Duodenal mucosa (tissue), 2 donors: Measurements from ENCODE around the gene ACYP2.

Experiments used
- H3K27ac ChIP-seq: one replicate; pipeline ENCODE4 v1.7.0; 2013; ENCODE audit warnings: low read depth, low read length
- H3K27me3 ChIP-seq, 2 donors: one replicate each; pipeline ENCODE4 v1.7.0; 2013; ENCODE audit warnings: low read length in 2 of 2, control low read depth in 1 of 2; ENCODE audit not compliant: insufficient read depth in 2 of 2, control insufficient read depth in 1 of 2
- H3K36me3 ChIP-seq, 2 donors: one replicate each; pipeline ENCODE4 v1.7.0; 2013; ENCODE audit warnings: low read length in 2 of 2, control low read depth in 1 of 2; ENCODE audit not compliant: insufficient read depth in 2 of 2, control insufficient read depth in 1 of 2
- H3K4me1 ChIP-seq, 2 donors: one replicate each; pipeline ENCODE4 v1.7.0; 2013; ENCODE audit warnings: low read length in 2 of 2, control low read depth in 1 of 2; ENCODE audit not compliant: insufficient read depth in 2 of 2, control insufficient read depth in 1 of 2
- H3K4me3 ChIP-seq, 2 donors: one replicate each; pipeline ENCODE4 v1.7.0; 2013; ENCODE audit warnings: low read length in 2 of 2, low read depth in 1 of 2
- H3K9ac ChIP-seq, 2 donors: one replicate each; pipeline ENCODE4 v1.7.0; 2013; ENCODE audit warnings: low read length in 2 of 2, low read depth in 1 of 2
- H3K9me3 ChIP-seq, 2 donors: one replicate each; pipeline ENCODE4 v1.7.0; 2013; ENCODE audit warnings: low read length in 2 of 2, control low read depth in 1 of 2; ENCODE audit not compliant: control insufficient read depth in 1 of 2

ACYP2 gene

GRCh38 chr2:54143780-54144179 lies 28.4 kb downstream of the ACYP2 start:
- H3K4me1 ChIP-seq: no peaks in the 10 kb centered on the region
- H3K27me3 ChIP-seq: no peaks in the 10 kb centered on the region
- H3K9me3 ChIP-seq: no peaks in the 10 kb centered on the region
- no peak overlapping the region for H3K27ac ChIP-seq
- no peak overlapping the region for H3K4me3 ChIP-seq
- no peaks in the 10 kb centered on the region for H3K36me3 ChIP-seq
- H3K9ac ChIP-seq: no peak overlapping the region

- Histone ChIP-seq H3K9me3 (no peaks in the 10 kb centered on the region), H3K36me3 (no peaks in the 10 kb centered on the region), H3K9ac (no peak overlapping the region), H3K4me1 (no peaks in the 10 kb centered on the region), H3K27ac (no peak overlapping the region), H3K4me3 (no peak overlapping the region), H3K27me3 (no peaks in the 10 kb centered on the region)
These were observed 33.0 kb downstream of the ACYP2 start for GRCh38 chr2:54148391-54148790.

GRCh38 chr2:54149638-54150441 lies 34.4 kb downstream of the ACYP2 start:
- H3K4me1 ChIP-seq: no peaks in the 10 kb centered on the region
- no peaks in the 10 kb centered on the region for H3K27me3 ChIP-seq
- no peak overlapping the region for H3K27ac ChIP-seq
- no peak overlapping the region for H3K9ac ChIP-seq
- no peaks in the 10 kb centered on the region for H3K36me3 ChIP-seq
- no peak overlapping the region for H3K4me3 ChIP-seq
- no peaks in the 10 kb centered on the region for H3K9me3 ChIP-seq

DNA sequence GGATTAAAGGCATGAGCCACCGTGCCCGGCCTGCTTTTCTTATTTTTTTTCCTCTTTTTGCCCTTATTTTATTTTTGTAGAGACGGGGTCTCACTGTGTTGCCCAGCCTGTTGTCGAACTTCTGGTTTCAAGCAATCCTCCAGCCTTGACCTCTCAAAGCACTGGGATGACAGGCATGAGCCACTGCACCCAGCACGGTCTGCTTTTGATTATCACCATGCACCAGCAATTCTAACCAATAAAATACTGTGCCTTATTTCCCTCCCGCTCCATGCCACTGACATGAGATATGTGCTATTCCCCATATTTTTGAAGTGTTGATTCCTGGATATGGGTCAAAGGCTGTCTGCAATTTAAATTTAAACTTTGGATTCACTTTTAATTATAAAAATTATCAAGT lies 42.9 kb downstream of the ACYP2 start:
- no peaks in the 10 kb centered on the region for H3K4me1 ChIP-seq
- no peak overlapping the region for H3K9ac ChIP-seq
- H3K9me3 ChIP-seq: no peaks in the 10 kb centered on the region

DNA sequence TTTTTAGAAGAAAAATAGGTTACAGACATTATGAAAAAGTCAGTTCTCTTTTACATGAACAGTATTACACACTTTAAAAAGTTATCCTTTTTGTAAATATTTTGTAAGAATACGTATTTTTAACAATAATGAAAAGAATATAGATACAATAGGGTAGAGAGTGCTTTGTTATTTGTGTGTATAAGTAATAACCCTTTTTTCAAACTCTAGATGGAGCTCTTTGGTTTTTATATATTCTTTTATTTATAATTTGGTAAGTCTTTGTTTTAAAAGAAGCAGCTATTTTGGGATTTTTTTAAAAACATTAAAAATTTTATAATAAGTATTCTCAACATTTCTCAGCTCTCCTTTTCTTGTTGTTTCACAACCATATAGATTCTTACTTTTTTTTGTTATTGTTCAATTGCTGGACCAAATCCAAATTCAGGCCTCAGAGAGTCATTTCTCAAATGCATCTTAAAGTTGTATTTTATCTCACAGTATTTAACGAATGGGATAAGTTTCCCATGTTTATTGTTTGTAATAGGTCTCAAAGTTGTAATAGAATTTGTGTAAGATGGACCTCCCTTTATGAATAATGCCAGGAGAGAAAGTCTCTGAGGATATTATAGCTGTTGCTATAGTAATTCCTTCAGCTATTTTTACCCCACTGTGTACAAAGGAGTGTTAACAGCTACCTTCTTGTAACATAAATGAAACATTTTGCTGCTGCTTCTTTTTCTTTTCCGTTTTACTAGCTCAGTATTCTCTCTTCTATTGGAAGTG lies 46.4 kb downstream of the ACYP2 start:
- Histone ChIP-seq H3K36me3 (no peaks in the 10 kb centered on the region), H3K4me1 (no peaks in the 10 kb centered on the region), H3K27ac (no peak overlapping the region), H3K9me3 (no peaks in the 10 kb centered on the region), H3K9ac (no peak overlapping the region), H3K4me3 (no peak overlapping the region), H3K27me3 (no peaks in the 10 kb centered on the region)

More for the DNA sequence above, 42.9 kb downstream of the ACYP2 start:
- Histone ChIP-seq H3K36me3 (no peaks in the 10 kb centered on the region), H3K27me3 (no peaks in the 10 kb centered on the region), H3K27ac (no peak overlapping the region), H3K4me3 (no peak overlapping the region)

DNA sequence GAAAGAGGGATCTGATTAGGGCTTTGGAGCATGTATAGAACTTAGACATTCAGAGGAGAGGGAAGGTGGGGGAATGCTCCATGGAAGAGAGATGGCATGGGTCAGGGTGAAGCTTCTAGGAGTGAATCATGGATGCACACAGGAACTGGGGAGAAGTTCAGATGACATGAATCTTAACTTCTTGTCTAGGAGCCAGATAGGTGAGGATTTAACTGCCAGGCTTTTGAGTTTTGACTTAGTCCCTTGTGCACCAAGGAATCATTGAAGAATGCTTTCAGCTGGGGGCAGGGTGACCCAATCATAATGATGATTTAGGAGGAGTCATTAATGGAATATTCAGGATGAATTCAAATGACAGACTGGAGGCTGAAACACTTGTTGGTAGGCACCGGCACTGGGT lies 48.7 kb downstream of the ACYP2 start:
- no peak overlapping the region for H3K27ac ChIP-seq
- H3K4me1 ChIP-seq: no peaks in the 10 kb centered on the region
- no peaks in the 10 kb centered on the region for H3K9me3 ChIP-seq
- H3K4me3 ChIP-seq: no peak overlapping the region
- H3K36me3 ChIP-seq: no peaks in the 10 kb centered on the region
- H3K27me3 ChIP-seq: no peaks in the 10 kb centered on the region
- H3K9ac ChIP-seq: no peak overlapping the region

GRCh38 chr2:54166121-54166773 lies 50.8 kb downstream of the ACYP2 start:
- no peaks in the 10 kb centered on the region for H3K27me3 ChIP-seq
- H3K27ac ChIP-seq: no peak overlapping the region
- H3K9me3 ChIP-seq: no peaks in the 10 kb centered on the region

GRCh38 chr2:54176577-54176976 lies 61.2 kb downstream of the ACYP2 start:
- no peaks in the 10 kb centered on the region for H3K27me3 ChIP-seq
- H3K4me3 ChIP-seq: no peak overlapping the region
- no peaks in the 10 kb centered on the region for H3K9me3 ChIP-seq
- H3K27ac ChIP-seq: no peak overlapping the region
- no peaks in the 10 kb centered on the region for H3K36me3 ChIP-seq
- H3K4me1 ChIP-seq: no peaks in the 10 kb centered on the region
- no peak overlapping the region for H3K9ac ChIP-seq

More at GRCh38 chr2:54166121-54166773, 50.8 kb downstream of the ACYP2 start:
- Histone ChIP-seq H3K36me3 (no peaks in the 10 kb centered on the region), H3K4me3 (no peak overlapping the region), H3K9ac (no peak overlapping the region), H3K4me1 (no peaks in the 10 kb centered on the region)

- H3K9me3 ChIP-seq: no peaks in the 10 kb centered on the region
- no peaks in the 10 kb centered on the region for H3K36me3 ChIP-seq
- no peak overlapping the region for H3K4me3 ChIP-seq
- no peaks in the 10 kb centered on the region for H3K4me1 ChIP-seq
- H3K27ac ChIP-seq: no peak overlapping the region
- no peak overlapping the region for H3K9ac ChIP-seq
- H3K27me3 ChIP-seq: no peaks in the 10 kb centered on the region
These were observed 67.9 kb downstream of the ACYP2 start for GRCh38 chr2:54183281-54183680.

- H3K9ac ChIP-seq: no peak overlapping the region
- H3K27ac ChIP-seq: no peak overlapping the region
These were observed 68.6 kb downstream of the ACYP2 start for GRCh38 chr2:54183972-54184371.

More at GRCh38 chr2:54183972-54184371, 68.6 kb downstream of the ACYP2 start:
- H3K27me3 ChIP-seq: no peaks in the 10 kb centered on the region
- no peak overlapping the region for H3K4me3 ChIP-seq
- H3K4me1 ChIP-seq: no peaks in the 10 kb centered on the region
- H3K9me3 ChIP-seq: no peaks in the 10 kb centered on the region
- no peaks in the 10 kb centered on the region for H3K36me3 ChIP-seq
